Thymus (tissue), 11 donors: ENCODE measurements around the gene GP2. TPM values are rescaled to one million over a fixed set of nuclear protein-coding genes. Genes with fewer than 3 reads are reported as not detected.
"Not testable (repeated sequence)": the region's sequence is repeated elsewhere in the genome, so short reads cannot be mapped to it uniquely, and the experiment has no call there.

Source experiments
- DNase-seq, 9 donors: peaks; one replicate each; pipeline ENCODE4 v3.0.0-alpha.2; 2013; ENCODE audit warnings: low spot score in 9 of 9, low read depth in 6 of 9, missing footprints in 1 of 9
- H3K27ac ChIP-seq, 2 donors: one replicate each; pipeline ENCODE4 v1.5.1; 2013; ENCODE audit warnings: control low read depth in 1 of 2, low read depth in 1 of 2, low read length in 1 of 2, mild to moderate bottlenecking in 1 of 2, moderate library complexity in 1 of 2
- H3K27me3 ChIP-seq, 2 donors: one replicate each; pipeline ENCODE4 v1.5.1; 2013; ENCODE audit warnings: low read length in 1 of 2; ENCODE audit not compliant: control insufficient read depth in 2 of 2, insufficient read depth in 1 of 2
- H3K36me3 ChIP-seq, 2 donors: one replicate each; pipeline ENCODE4 v1.5.1; 2013; ENCODE audit warnings: low read length in 1 of 2, mild to moderate bottlenecking in 1 of 2, moderate library complexity in 1 of 2; ENCODE audit not compliant: control insufficient read depth in 2 of 2, insufficient read depth in 2 of 2
- H3K4me1 ChIP-seq, 2 donors: one replicate each; pipeline ENCODE4 v1.5.1; 2013; ENCODE audit warnings: low read length in 2 of 2; ENCODE audit not compliant: control insufficient read depth in 2 of 2, insufficient read depth in 2 of 2
- H3K4me3 ChIP-seq, 2 donors: one replicate each; pipeline ENCODE4 v1.5.1; 2013; ENCODE audit warnings: low read length in 2 of 2, control low read depth in 1 of 2, mild to moderate bottlenecking in 1 of 2
- H3K9me3 ChIP-seq, 2 donors: one replicate each; pipeline ENCODE4 v1.5.1; 2013; ENCODE audit warnings: low read length in 1 of 2, mild to moderate bottlenecking in 1 of 2; ENCODE audit not compliant: control insufficient read depth in 2 of 2, insufficient read depth in 1 of 2
- WGBS: extraction: QIAGEN DNeasy Blood & Tissue Kit; methylation state at CpG from one replicate; pipeline ENCODE4 v1.1.7; 2013; 5-methylcytosine and 5-hydroxymethylcytosine counted together
- polyA plus RNA-seq: library from polyadenylated mRNA; stranded (reverse); fragments of 200-250 nt; gene quantifications from one replicate; pipeline ENCODE4 v1.2.3, GENCODE V29; 2013
- total RNA-seq: library from RNA; stranded (reverse); fragments of 120-200 nt; gene quantifications from one replicate; pipeline ENCODE4 v1.2.4, GENCODE V29; 2013
- donor health status: healthy.

GP2 gene
- total and polyA plus RNA-seq, 2 donors = 0.09 to 0.94 TPM

DNA sequence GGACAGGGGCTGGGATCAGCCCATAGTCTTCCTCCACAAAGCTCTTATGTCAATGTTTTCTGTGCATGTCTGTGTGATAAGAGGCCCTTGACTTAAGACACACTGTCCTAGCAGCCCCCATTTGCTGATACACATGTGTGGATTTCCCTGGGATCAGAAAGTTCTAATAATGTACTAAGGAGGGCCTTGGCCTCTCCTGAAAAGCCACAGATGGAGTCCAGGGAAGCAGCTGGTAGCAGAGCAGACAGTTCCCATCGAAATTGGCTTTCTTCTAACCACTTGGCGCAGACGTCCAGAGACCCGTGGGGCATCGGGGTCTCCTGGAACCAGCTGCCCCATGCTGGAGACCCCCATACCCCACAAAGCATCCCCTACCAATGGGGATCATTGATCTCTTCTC, 4.3 kb upstream of the GP2 start:
- no peaks in the 10 kb centered on the region for H3K4me1 ChIP-seq
- H3K36me3 ChIP-seq = no peaks in the 10 kb centered on the region
- H3K27me3 ChIP-seq = no peaks in the 10 kb centered on the region
- DNase-seq = no peak
- H3K4me3 ChIP-seq = no peak overlapping the region
- H3K9me3 ChIP-seq = no peaks in the 10 kb centered on the region
- no peak overlapping the region for H3K27ac ChIP-seq
- WGBS = 91% methylated on average over 5 of the region's 5 CpGs

DNA sequence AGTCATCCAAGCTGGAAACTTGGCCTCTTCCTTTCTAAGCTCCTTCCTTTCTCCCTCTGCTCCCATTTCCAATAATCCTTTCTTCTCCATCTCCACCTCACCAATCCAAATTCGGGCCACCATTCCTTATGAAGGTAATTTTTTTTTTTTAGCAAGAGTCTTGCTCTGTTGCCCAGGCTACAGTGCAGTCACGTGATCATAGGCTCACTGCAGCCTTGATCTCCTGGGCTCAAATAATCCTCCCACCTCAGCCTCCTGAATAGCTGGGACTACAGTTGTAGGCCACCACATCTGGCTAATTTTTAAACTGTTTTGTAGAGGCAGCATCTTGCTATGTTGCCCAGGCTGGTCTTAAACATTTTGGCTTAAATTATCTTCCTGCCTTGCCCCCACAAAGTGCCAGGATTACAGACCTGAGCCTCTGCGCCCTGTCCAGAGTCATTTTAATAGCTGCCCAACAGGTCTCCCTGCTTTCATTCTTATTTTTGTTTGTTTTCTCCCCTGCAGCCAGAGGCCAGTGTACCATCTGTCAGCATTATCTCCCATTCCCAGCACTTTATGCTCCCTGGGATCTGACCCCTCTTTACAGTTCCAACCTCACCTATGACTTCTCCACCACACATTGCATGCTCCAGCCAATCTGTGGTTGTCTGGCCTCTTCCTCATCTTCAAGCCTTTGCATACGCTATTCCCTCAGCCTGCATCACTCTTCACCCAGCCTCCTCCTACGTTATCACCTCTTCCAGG, 2.3 kb upstream of the GP2 start:
- no peaks in the 10 kb centered on the region for H3K36me3 ChIP-seq
- 87% methylated on average over 5 of the region's 5 CpGs for WGBS
- DNase-seq = no peak
- no peak overlapping the region for H3K27ac ChIP-seq
- no peaks in the 10 kb centered on the region for H3K9me3 ChIP-seq
- no peaks in the 10 kb centered on the region for H3K27me3 ChIP-seq
- no peak overlapping the region for H3K4me3 ChIP-seq
- no peaks in the 10 kb centered on the region for H3K4me1 ChIP-seq

GRCh38 chr16:20326321-20326720, 992 bp downstream of the GP2 start:
- H3K27ac ChIP-seq = no peak overlapping the region
- no peaks in the 10 kb centered on the region for H3K4me1 ChIP-seq
- 77% methylated on average over 3 of the region's 3 CpGs for WGBS
- no peaks in the 10 kb centered on the region for H3K27me3 ChIP-seq
- no peak overlapping the region for H3K4me3 ChIP-seq
- H3K36me3 ChIP-seq = no peaks in the 10 kb centered on the region
- H3K9me3 ChIP-seq = no peaks in the 10 kb centered on the region
- DNase-seq = no peak

- WGBS = 76% methylated on average over 3 of the region's 3 CpGs
- Histone ChIP-seq H3K4me1 (no peaks in the 10 kb centered on the region), H3K9me3 (no peaks in the 10 kb centered on the region), H3K27ac (no peak overlapping the region), H3K36me3 (no peaks in the 10 kb centered on the region), H3K4me3 (no peak overlapping the region), H3K27me3 (no peaks in the 10 kb centered on the region)
- DNase-seq = no peak
These were observed 2.3 kb downstream of the GP2 start for GRCh38 chr16:20325005-20325404.

DNA sequence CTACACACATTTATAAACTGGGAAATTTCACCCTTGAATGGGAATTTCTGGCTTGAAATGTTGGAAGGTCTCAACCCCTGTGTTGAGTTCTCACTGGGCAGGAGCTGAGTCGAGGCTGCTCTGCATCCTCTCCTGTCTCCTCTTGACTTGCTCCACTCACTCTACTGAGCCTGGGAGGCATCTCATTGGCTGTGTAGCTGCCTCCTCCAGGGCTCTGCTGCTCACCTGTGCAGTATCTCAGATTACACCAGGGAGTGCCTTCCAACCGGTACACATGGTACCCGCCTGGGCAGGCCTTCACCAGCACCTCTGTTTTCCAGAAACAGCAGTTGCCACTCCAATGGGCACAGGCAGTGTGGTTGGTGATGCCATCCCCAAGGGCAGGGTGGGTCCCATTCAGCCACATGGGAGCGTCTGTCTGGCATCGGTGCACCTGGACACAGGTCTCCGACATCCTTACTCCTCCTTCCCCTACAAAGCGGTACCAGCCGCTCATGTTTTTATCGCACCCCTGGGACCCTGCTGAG, 3.7 kb downstream of the GP2 start:
- no peak for DNase-seq
- no peaks in the 10 kb centered on the region for H3K36me3 ChIP-seq
- H3K27ac ChIP-seq = no peak overlapping the region
- H3K27me3 ChIP-seq = no peaks in the 10 kb centered on the region
- WGBS = 83% methylated on average over 9 of the region's 9 CpGs
- H3K9me3 ChIP-seq = no peaks in the 10 kb centered on the region
- no peak overlapping the region for H3K4me3 ChIP-seq
- no peaks in the 10 kb centered on the region for H3K4me1 ChIP-seq

GRCh38 chr16:20322696-20323095, 4.6 kb downstream of the GP2 start:
- no peak overlapping the region for H3K4me3 ChIP-seq
- no peaks in the 10 kb centered on the region for H3K27me3 ChIP-seq
- no peaks in the 10 kb centered on the region for H3K36me3 ChIP-seq
- H3K9me3 ChIP-seq = no peaks in the 10 kb centered on the region
- WGBS = 93% methylated on average over 4 of the region's 4 CpGs
- no peak overlapping the region for H3K27ac ChIP-seq
- no peak for DNase-seq
- no peaks in the 10 kb centered on the region for H3K4me1 ChIP-seq

DNA sequence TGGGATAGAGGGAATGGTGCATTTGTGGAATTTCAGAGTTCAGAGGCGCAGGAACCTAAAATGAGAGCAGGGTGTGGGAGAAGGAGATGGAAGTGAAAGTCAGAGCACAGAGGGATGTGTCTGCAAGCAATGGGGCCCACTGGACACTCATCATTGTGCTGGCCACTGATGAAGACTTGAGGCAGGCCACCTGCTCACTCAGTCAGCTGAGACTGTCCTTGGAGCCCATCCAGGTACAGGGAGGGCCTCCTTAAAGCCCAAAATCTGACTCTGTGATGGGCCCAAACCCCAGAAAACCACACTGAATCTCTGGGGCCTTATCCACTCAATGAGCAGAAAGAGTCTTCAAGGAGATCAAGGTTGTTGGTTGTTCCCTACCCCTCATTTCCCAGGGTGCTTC, 5.6 kb downstream of the GP2 start:
- Histone ChIP-seq H3K27me3 (no peaks in the 10 kb centered on the region), H3K4me3 (no peak overlapping the region), H3K36me3 (no peaks in the 10 kb centered on the region), H3K4me1 (no peaks in the 10 kb centered on the region), H3K27ac (no peak overlapping the region), H3K9me3 (no peaks in the 10 kb centered on the region)
- whole genome bisulfite sequencing = 95% methylated on average over 1 of the region's 1 CpG
- no peak for DNase-seq

DNA sequence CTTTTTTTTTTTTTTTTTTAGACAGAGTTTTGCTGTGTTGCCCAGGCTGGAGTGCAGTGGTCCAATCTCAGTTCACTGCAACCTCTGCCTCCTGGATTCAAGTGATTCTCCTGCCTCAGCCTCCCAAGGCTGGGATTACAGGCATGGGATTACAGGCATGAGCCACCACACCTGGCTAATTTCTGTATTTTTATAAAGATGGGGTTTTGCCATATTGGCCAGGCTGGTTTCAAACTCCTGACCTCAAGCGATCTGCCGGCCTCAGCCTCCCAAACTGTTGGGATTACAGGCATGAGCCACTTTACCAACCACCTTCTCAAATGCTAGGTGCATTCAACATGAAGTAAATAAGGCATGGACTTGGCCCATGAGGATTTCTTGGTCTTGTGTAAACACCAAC, 6.3 kb downstream of the GP2 start:
- DNase-seq, H3K4me3 ChIP-seq, H3K27ac ChIP-seq, H3K4me1 ChIP-seq, H3K27me3 ChIP-seq, H3K36me3 ChIP-seq, H3K9me3 ChIP-seq: not testable (repeated sequence)
- 97% methylated on average over 2 of the region's 2 CpGs for WGBS

DNA sequence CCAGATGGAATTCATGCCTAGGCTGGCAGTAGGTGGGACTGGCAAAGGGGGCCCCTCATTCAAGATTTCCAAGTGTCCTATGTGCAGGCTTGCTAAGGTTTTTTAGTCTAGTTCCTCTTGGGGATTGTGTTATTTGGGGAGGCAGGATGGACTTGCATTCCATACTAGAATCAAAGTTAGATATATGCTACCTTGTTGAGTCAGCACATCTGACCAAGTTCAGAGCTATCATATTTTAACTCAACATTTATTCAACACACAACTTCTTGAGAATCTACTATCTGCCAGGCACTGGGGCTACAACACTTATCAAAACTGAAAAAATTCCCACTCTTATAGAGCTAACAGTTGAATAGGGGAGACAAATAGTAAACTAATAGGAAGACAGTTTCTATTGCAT, 6.7 kb downstream of the GP2 start:
- H3K4me1 ChIP-seq = no peaks in the 10 kb centered on the region
- H3K36me3 ChIP-seq = no peaks in the 10 kb centered on the region
- H3K27ac ChIP-seq = no peak overlapping the region
- DNase-seq = no peak
- H3K4me3 ChIP-seq = no peak overlapping the region
- H3K9me3 ChIP-seq = no peaks in the 10 kb centered on the region
- H3K27me3 ChIP-seq = no peaks in the 10 kb centered on the region
